ENCODE results near the gene HELZ. TPM values are rescaled to one million over a fixed set of nuclear protein-coding genes. Genes with fewer than 3 reads are reported as not detected.
"Not testable (repeated sequence)": the region's sequence is repeated elsewhere in the genome, so short reads cannot be mapped to it uniquely, and the experiment has no call there.

HELZ gene
- total RNA-seq, 1 experiment from 2014 or later = 75.0 TPM

DNA sequence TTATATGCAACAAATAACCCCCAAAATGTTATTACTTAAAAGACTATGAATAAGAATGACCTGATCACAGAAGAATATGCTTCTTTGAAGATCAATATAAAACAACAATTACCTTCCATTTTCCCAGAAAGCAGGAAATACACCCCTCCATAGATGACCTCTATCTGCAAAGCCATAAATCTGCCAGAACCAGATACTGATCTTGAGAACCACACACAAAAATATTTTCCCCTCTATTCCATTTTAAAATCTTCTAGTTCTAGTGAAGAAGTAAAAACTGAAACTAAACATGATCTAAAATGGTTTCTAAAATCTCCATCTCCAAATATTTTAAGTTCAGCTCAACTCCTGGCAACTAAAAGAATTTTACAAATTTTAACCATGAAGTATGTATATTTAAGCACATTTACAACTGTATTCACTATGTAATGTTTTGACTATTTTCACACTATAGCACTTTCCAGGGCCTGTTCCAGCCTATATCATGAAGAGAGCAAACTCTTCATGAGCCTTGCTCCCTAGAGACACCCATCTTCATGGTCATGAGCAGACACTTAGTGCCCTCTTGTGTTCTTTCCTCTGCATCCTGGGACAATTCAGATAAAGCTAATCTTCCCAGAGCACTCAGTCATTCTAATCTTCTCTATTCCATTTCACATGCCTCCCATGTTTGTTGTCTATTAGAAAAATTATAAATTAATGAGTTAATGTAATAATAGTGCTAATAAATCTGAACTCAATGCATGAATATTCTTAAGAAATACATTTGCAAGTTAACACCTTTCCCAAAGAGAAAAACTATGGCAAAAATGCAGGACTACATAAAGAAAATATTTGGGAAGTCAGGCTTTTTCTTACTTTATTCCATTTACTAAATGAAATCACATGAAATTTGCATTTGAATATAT lies 87.0 kb downstream of the HELZ start:
- in situ Hi-C loops (cut with HindIII; ENCODE audit: low sequenced_read_pairs) = no loop called here
- DNase-seq (ENCODE audit: low spot score) = peak; percentile 40

GRCh38 chr17:67156269-67157199 lies 88.5 kb downstream of the HELZ start:
- DNase-seq (ENCODE audit: low spot score) = no peak
- in situ Hi-C loops (cut with HindIII; ENCODE audit: low sequenced_read_pairs) = no loop called here

GRCh38 chr17:67152824-67153223 lies 92.2 kb downstream of the HELZ start:
- no peak for DNase-seq (ENCODE audit: low spot score)
- in situ Hi-C loops (cut with HindIII; ENCODE audit: low sequenced_read_pairs) = no loop called here

- DNase-seq (ENCODE audit: low spot score) = no peak
- in situ Hi-C loops (cut with HindIII; ENCODE audit: low sequenced_read_pairs) = no loop called here
Measured at GRCh38 chr17:67151717-67152116, 93.3 kb downstream of the HELZ start.

DNA sequence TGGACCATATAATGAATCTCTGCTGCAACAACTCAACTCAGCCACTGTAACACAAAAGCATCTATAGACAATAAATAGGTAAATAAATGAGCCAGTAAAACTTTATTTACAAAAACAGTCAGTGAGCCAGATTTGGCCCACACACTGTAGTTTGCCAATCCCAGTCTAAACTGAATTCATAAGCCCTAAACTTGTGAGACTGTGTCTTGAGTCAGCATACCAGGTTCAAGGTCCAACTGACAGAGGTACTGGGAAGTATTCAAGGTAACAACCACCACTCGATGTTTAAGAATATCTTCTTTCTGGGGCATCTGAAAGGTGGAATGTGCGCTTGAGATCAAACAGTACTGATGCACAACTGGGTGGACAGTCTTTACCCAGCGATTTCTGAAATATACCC lies 94.2 kb downstream of the HELZ start:
- DNase-seq (ENCODE audit: low spot score) = no peak
- in situ Hi-C loops (cut with HindIII; ENCODE audit: low sequenced_read_pairs) = no loop called here

DNA sequence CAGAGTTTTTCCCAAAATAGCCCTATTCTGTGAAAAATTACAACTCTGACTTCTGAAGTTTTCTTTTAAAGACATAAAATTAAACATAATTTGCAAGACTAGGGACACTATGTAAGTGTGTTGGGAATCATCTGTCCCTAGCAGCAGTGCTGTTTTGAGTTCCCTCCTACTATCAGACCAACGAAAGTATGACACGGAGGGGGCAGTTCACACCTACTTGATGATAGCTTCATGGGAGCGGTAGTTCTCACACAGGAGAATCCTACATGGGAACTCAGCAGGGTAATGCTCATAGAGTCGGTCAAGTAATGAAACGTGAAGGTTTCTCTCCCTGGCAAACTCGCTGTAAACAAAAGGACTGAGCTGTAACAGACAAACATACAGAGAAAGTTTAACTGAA lies 96.6 kb downstream of the HELZ start:
- DNase-seq (ENCODE audit: low spot score) = no peak
- in situ Hi-C loops (cut with HindIII; ENCODE audit: low sequenced_read_pairs) = no loop called here

DNA sequence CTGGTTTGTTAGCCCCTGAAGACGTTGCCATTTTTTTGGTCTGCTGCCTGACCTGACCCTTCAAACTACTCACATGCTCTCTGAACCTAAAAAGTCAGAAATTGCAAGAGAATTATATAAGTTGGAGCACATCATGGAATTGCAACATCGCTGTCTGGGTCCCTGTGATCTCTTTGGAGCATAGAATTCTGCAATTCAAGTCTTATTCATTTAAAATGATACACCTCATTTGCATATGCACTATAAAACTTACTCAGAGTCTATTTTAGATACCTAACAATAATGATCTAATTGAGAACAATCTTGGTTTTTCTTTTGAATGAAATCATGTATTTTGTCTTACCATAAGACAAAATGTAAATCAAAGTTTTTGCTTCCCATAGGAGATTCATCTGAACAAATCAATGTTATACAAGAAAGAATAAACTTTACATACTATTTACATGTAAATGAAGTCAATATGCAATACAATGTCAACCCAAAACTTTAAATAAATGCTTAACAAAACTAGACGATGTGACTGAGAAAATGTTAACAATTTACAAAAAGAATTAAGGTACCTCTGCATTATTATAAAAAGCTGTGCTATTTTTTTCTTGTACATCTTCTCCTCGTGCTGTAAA lies 99.7 kb downstream of the HELZ start:
- in situ Hi-C loops (cut with HindIII; ENCODE audit: low sequenced_read_pairs) = no loop called here

DNA sequence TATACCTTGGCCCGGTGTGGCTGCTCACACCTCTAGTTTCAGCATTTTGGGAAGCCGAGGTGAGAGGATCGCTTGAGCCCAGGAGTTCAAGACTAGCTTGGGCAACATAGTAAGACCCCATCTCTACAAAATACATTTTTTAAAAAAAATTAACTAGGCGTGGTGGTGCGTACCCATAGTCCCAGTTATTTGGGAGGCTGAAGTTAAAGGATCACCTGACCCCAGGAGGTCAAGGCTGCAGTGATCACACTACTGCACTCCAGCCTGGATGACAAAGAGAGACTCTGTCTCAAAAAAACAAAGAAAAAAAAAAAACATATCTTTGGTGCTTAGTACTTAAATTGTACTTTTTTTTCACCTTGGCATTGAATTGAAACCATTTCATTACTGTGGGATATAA lies 101.7 kb downstream of the HELZ start:
- in situ Hi-C loops (cut with HindIII; ENCODE audit: low sequenced_read_pairs) = no loop called here
- no peak for DNase-seq (ENCODE audit: low spot score)

More for the DNA sequence above, 99.7 kb downstream of the HELZ start:
- DNase-seq (ENCODE audit: low spot score) = no peak

DNA sequence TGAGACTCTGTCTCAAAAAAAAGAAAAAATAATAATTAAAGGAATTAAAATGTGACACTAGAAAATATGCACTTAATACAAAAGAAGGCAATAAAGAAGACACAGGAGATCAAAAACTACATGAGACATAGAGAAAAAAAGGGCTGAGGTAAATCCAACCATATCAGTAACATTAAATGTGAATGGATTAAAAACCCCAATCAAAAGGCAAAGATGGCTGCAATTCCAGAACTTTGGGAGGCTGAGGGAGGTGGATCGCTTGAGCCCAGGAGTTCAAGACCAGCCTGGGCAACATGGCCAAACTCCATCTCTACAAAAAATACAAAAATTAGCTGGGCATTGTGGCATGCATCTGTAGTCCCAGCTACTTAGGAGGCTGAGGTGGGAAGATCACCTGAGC lies 103.0 kb downstream of the HELZ start:
- DNase-seq (ENCODE audit: low spot score); in situ Hi-C loops (cut with HindIII; ENCODE audit: low sequenced_read_pairs): not testable (repeated sequence)

DNA sequence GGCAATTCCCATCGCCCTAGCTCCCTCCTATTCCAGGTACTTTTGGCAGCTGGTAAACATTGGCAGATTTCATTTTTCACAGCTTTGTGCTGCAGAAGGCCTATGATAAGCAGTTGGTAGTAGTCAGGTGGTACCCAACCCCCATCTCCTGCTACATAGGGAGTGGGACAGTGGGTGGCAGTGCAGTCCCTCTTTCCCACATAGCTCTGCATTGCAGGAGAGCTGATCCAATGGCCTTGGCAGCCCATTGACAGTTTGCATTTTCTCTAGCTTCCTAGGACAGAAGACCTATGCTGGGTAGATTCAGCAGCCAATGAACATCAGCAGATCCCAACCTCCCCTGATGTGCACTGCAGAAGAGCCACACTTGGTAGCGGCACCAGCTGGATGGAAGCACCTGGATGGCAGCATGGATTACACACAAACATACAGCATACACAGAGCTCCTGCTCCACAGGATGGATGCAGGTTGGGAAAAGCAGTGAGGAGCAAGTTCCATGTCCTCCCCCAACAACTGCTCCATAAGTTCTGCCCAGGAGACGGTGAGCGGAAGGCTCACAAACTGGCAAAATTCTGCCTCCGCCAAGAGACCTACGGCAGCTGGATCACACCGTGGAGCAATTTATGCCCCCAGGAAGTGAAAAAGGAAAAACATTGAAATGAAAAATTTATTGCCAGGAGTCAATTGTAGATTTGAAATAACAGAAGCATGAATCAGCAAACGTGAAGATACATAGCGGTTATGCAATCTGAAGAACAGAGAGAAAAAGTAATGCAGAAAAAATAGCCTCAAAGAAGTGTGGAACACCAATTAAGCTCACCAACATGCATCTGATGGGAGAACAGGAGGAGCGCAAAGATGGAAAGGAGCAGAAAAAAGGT lies 105.0 kb downstream of the HELZ start:
- in situ Hi-C loops (cut with HindIII; ENCODE audit: low sequenced_read_pairs) = no loop called here
- DNase-seq (ENCODE audit: low spot score) = peak; percentile 15

DNA sequence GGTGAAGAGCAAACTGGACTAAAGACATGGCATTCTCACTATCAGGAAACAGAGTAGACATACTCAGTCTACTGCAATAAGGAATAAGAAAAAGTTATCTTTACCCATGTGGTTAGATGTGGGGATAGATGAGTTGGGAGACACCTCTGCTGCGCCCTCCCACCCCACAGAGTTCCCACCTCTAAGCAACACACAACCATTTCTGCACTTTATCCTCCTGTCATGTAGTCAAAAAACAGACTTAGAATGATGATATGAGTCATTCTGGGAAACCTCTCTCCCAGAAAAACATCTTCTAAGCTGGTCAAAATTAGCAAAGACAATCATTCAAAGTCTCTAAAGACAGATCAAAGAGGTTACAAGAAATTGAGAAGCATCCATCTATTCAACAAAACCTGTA lies 105.7 kb downstream of the HELZ start:
- in situ Hi-C loops (cut with HindIII; ENCODE audit: low sequenced_read_pairs) = no loop called here
- no peak for DNase-seq (ENCODE audit: low spot score)

- DNase-seq (ENCODE audit: low spot score) = no peak
- in situ Hi-C loops (cut with HindIII; ENCODE audit: low sequenced_read_pairs) = no loop called here
Measured at GRCh38 chr17:67138392-67138791, 106.6 kb downstream of the HELZ start.

DNA sequence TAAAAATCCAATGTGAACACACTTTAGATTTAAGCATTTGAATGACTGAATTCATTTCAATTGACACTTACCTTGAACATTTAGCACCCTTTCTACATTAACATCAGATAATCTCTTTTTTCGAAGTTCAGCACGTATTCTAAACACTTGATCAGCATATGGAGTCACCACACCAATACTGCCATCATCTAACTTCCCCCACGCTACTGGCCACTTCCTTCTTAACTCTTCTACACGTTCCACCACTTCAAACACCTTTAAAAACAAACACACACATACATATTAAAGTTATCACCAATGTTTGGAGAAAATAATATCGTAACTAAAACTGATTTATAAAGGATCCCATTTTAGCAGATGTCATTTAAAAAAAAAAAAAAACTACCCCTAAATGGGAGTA lies 107.1 kb downstream of the HELZ start:
- DNase-seq (ENCODE audit: low spot score) = no peak
- in situ Hi-C loops (cut with HindIII; ENCODE audit: low sequenced_read_pairs) = no loop called here

DNA sequence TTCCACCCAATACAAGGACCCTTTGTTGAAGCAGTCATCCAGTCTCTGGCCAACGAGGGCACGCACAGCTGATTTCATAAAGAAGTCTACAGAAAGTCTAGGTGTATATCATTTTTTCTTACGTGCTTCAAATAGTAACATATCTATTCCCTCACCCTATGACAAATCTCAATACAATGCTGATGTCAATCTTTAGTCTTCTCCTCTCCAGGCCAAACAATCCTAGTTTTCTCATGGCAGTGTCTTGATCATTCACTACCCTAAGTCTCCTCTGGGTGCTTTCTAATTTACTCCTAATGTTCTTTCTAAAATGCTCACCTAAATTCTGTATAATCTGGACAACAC lies 108.0 kb downstream of the HELZ start:
- DNase-seq (ENCODE audit: low spot score) = no peak
- in situ Hi-C loops (cut with HindIII; ENCODE audit: low sequenced_read_pairs) = no loop called here

GRCh38 chr17:67136191-67137025 lies 108.6 kb downstream of the HELZ start:
- no peak for DNase-seq (ENCODE audit: low spot score)
- in situ Hi-C loops (cut with HindIII; ENCODE audit: low sequenced_read_pairs) = no loop called here

GRCh38 chr17:67133161-67133560 lies 111.8 kb downstream of the HELZ start:
- DNase-seq (ENCODE audit: low spot score) = no peak
- in situ Hi-C loops (cut with HindIII; ENCODE audit: low sequenced_read_pairs) = no loop called here

DNA sequence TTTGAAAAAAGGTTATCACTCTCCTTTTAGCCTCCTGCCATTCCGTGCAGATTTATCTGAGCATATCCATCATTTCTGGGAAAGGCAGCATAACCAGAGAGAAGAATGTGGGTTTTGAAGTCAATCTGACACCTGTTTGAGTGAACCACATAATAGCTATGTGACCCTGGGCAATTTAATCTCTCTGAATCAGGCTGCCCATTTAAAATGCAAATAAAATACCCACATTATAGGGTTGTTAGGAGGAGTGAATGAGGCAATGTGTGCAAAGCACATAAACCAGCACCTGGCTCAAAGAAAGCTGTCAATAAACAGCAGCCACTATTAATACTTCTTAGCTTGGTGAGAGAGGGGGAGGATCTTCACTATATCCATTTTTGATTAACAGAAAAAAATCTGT lies 112.6 kb downstream of the HELZ start:
- no peak for DNase-seq (ENCODE audit: low spot score)
- in situ Hi-C loops (cut with HindIII; ENCODE audit: low sequenced_read_pairs) = no loop called here

DNA sequence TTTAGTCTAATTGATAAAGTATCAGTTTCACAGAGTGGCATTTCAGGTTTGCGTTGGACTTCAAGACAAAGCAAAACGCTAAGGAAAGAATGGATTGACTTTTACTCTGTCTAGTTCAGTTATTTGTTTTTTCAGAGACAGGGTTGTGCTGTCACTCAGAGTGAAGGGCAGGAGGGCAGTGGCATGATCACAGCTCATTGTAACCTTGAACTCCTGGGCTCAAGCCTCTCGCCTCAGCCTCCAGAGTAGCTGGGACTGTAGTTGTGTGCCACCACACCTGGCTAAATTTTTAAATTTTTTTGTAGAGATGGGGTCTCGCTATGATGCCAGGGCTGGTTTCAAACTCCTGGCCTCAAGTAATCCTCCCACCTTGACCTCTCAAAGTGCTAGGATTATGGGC lies 114.2 kb downstream of the HELZ start:
- no peak for DNase-seq (ENCODE audit: low spot score)
- in situ Hi-C loops (cut with HindIII; ENCODE audit: low sequenced_read_pairs) = no loop called here

Measured in G401 (cell line).